ENCODE measurements around the gene HEYL.

The HEYL gene

GRCh38 chr1:39672551-39672947 is 33.1 kb upstream of the HEYL start:
- Histone ChIP-seq H4K20me1 (ENCODE audit: insufficient read depth, low read length, poor library complexity, severe bottlenecking) (no peaks in the 10 kb centered on the region), H3K79me2 (ENCODE audit: insufficient read depth, low read length) (no peaks in the 10 kb centered on the region), H3K9me3 (ENCODE audit: insufficient read depth, low read depth, low read length) (no peaks in the 10 kb centered on the region), H3K4me1 (ENCODE audit: insufficient read depth, low read length, poor library complexity, severe bottlenecking) (no peaks in the 10 kb centered on the region), H3K27me3 (ENCODE audit: insufficient read depth, low read length, poor library complexity, severe bottlenecking) (no peaks in the 10 kb centered on the region), H3F3A (ENCODE audit: low read depth) (no peaks in the 10 kb centered on the region), H3K36me3 (ENCODE audit: insufficient read depth, low read length) (no peaks in the 10 kb centered on the region), H3K4me3 (ENCODE audit: low read length, poor library complexity, severe bottlenecking) (no peak overlapping the region), H3K4me2 (ENCODE audit: low read depth, low read length, poor library complexity, severe bottlenecking) (no peak overlapping the region), H3K9ac (ENCODE audit: low read depth, low read length, poor library complexity, severe bottlenecking) (no peak overlapping the region), H2AFZ (ENCODE audit: low read length) (no peak overlapping the region), H3K9me2 (replicated peaks; ENCODE audit: low read depth, low read length) (no peaks in the 10 kb centered on the region)
- TF ChIP-seq, protein P1, sequence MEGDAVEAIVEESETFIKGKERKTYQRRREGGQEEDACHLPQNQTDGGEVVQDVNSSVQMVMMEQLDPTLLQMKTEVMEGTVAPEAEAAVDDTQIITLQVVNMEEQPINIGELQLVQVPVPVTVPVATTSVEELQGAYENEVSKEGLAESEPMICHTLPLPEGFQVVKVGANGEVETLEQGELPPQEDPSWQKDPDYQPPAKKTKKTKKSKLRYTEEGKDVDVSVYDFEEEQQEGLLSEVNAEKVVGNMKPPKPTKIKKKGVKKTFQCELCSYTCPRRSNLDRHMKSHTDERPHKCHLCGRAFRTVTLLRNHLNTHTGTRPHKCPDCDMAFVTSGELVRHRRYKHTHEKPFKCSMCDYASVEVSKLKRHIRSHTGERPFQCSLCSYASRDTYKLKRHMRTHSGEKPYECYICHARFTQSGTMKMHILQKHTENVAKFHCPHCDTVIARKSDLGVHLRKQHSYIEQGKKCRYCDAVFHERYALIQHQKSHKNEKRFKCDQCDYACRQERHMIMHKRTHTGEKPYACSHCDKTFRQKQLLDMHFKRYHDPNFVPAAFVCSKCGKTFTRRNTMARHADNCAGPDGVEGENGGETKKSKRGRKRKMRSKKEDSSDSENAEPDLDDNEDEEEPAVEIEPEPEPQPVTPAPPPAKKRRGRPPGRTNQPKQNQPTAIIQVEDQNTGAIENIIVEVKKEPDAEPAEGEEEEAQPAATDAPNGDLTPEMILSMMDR (conservative IDR thresholded peaks at IDR 0.05; ENCODE audit: low read length): peak; percentile 52
- TF ChIP-seq EZH2phosphoT487 (IDR thresholded peaks at IDR 0.05; ENCODE audit: borderline replicate concordance): no peak

GRCh38 chr1:39671793-39672550 is 32.5 kb upstream of the HEYL start, which contains the start of gene NT5C1A:
TSS of gene NT5C1A (minus strand) at chr1:39672107. CDS start at chr1:39672038, 69 bp downstream.
- Histone ChIP-seq H2AFZ (ENCODE audit: low read length) (no peak within 1 kb of the TSS), H3K79me2 (ENCODE audit: insufficient read depth, low read length) (no peaks in the 10 kb centered on the region), H4K20me1 (ENCODE audit: insufficient read depth, low read length, poor library complexity, severe bottlenecking) (no peaks in the 10 kb centered on the region), H3K36me3 (ENCODE audit: insufficient read depth, low read length) (no peaks in the 10 kb centered on the region), H3K4me1 (ENCODE audit: insufficient read depth, low read length, poor library complexity, severe bottlenecking) (no peaks in the 10 kb centered on the region), H3K4me2 (ENCODE audit: low read depth, low read length, poor library complexity, severe bottlenecking) (no peak within 1 kb of the TSS), H3F3A (ENCODE audit: low read depth) (no peaks in the 10 kb centered on the region), H3K4me3 (ENCODE audit: low read length, poor library complexity, severe bottlenecking) (no peak within 1 kb of the TSS), H3K27me3 (ENCODE audit: insufficient read depth, low read length, poor library complexity, severe bottlenecking) (no peaks in the 10 kb centered on the region), H3K9me3 (ENCODE audit: insufficient read depth, low read depth, low read length) (no peaks in the 10 kb centered on the region), H3K9me2 (replicated peaks; ENCODE audit: low read depth, low read length) (no peaks in the 10 kb centered on the region), H3K9ac (ENCODE audit: low read depth, low read length, poor library complexity, severe bottlenecking) (no peak within 1 kb of the TSS)
- no peak for TF ChIP-seq EZH2phosphoT487 (IDR thresholded peaks at IDR 0.05; ENCODE audit: borderline replicate concordance)
- TF ChIP-seq, protein P1 (conservative IDR thresholded peaks at IDR 0.05; ENCODE audit: low read length): no peak

DNA sequence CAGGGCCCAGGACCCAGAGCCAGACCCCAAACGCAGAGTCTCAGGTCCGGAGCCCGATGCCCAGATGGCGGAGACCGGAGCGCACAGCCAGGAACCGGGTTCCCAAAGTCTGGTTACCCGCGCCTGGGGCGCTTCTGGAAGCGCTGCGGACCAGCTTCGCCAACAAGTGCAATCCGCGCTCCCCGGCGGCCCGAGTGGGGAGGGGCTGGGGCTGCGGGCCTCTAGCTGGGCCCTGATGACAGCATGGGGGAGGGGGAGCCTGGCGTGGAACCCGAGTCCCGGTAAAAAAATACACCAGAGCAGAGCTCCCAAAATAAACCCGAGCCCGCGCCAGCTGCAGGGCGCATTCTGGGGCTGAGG is 32.0 kb upstream of the HEYL start:
- TF ChIP-seq, protein P1 (conservative IDR thresholded peaks at IDR 0.05; ENCODE audit: low read length): no peak
- TF ChIP-seq EZH2phosphoT487 (IDR thresholded peaks at IDR 0.05; ENCODE audit: borderline replicate concordance): no peak
- H3K4me2 ChIP-seq (ENCODE audit: low read depth, low read length, poor library complexity, severe bottlenecking): no peak overlapping the region
- H2AFZ ChIP-seq (ENCODE audit: low read length): no peak overlapping the region
- no peaks in the 10 kb centered on the region for H4K20me1 ChIP-seq (ENCODE audit: insufficient read depth, low read length, poor library complexity, severe bottlenecking)
- H3K79me2 ChIP-seq (ENCODE audit: insufficient read depth, low read length): no peaks in the 10 kb centered on the region
- no peaks in the 10 kb centered on the region for H3F3A ChIP-seq (ENCODE audit: low read depth)
- no peaks in the 10 kb centered on the region for H3K9me2 ChIP-seq (replicated peaks; ENCODE audit: low read depth, low read length)
- no peaks in the 10 kb centered on the region for H3K9me3 ChIP-seq (ENCODE audit: insufficient read depth, low read depth, low read length)
- no peaks in the 10 kb centered on the region for H3K27me3 ChIP-seq (ENCODE audit: insufficient read depth, low read length, poor library complexity, severe bottlenecking)
- no peak overlapping the region for H3K9ac ChIP-seq (ENCODE audit: low read depth, low read length, poor library complexity, severe bottlenecking)
- H3K4me1 ChIP-seq (ENCODE audit: insufficient read depth, low read length, poor library complexity, severe bottlenecking): no peaks in the 10 kb centered on the region
- no peak overlapping the region for H3K4me3 ChIP-seq (ENCODE audit: low read length, poor library complexity, severe bottlenecking)
- H3K36me3 ChIP-seq (ENCODE audit: insufficient read depth, low read length): no peaks in the 10 kb centered on the region
